K562 (cell line): ENCODE results near the gene ZBTB48. TPM values are rescaled to one million over a fixed set of nuclear protein-coding genes. Genes with fewer than 3 reads are reported as not detected.

Experiments used
- ATAC-seq: fragments of 200-7000 bp; cut with Tn5 transposase; 3 replicates; pipeline ENCODE4 v1.9.1; 2020; ENCODE audit warnings: moderate library complexity
- BruUV-seq: library from RNA; stranded (reverse); fragments of 400-500 nt; replicated peaks from 2 replicates; lab custom pipeline; 2021; lab: Mats Ljungman, UMichigan
- CTCF ChIA-PET: fragments of 300-600 bp; formaldehyde crosslinking; extraction: SDS; loops from one replicate; lab custom pipeline; 2021; ENCODE audit warnings: low intra/inter-chr PET ratio; lab: Yijun Ruan, JAX
- POLR2A ChIA-PET: fragments of 300-600, 350-650 bp; sonication (Branson Sonifier 250); formaldehyde crosslinking; extraction: SDS; loops from one replicate; lab custom pipeline; 2021; ENCODE audit warnings: antibody characterized with exemption, inconsistent platforms; lab: Yijun Ruan, JAX
- DNase-seq, 4 experiments: peaks; one replicate each; pipeline versions ENCODE4 v3.0.0 to v3.0.0-alpha.2; 2011 to 2018; ENCODE audit warnings: low spot score in 3 of 4, mixed read lengths in 3 of 4; ENCODE audit errors: extremely low read depth in 1 of 4
- FAIRE-seq: peaks from 2 replicates; lab custom pipeline; 2011; peaks lifted over from hg19 to GRCh38; lab: Jason Lieb, UNC
- H2AFZ ChIP-seq: 2 replicates; pipeline ENCODE4 v1.6.0; 2011; ENCODE audit warnings: low read depth, low read length, control low read depth, inconsistent platforms
- H3K27ac ChIP-seq: fragments of 200-600 bp; 3 replicates; pipeline ENCODE4 v1.8.0; 2011; ENCODE audit warnings: low read depth, mild to moderate bottlenecking, control low read depth, inconsistent platforms, low read length, moderate library complexity, mixed read lengths; ENCODE audit errors: extremely low read depth
- H3K27me3 ChIP-seq, 2 experiments: fragments of 300-600 bp in 1 of 2; 2 replicates in 1 of 2; 3 replicates in 1 of 2; pipeline versions ENCODE4 v1.6.0 to v1.8.0; 2011; ENCODE audit warnings: inconsistent platforms in 2 of 2, low read length in 2 of 2, mild to moderate bottlenecking in 1 of 2, mixed read lengths in 1 of 2, moderate library complexity in 1 of 2; ENCODE audit not compliant: control insufficient read depth in 2 of 2, insufficient read depth in 2 of 2
- H3K36me3 ChIP-seq: fragments of 300-600 bp; 3 replicates; pipeline ENCODE4 v1.8.0; 2011; ENCODE audit warnings: mild to moderate bottlenecking, low read length, inconsistent platforms; ENCODE audit not compliant: control insufficient read depth, insufficient read depth
- H3K4me1 ChIP-seq, 2 experiments: fragments of 200-600 bp in 1 of 2; replicated peaks in 1 of 2; 2 replicates in 1 of 2; 3 replicates in 1 of 2; pipeline versions ENCODE4 v1.5.1 to v1.8.0; 2011; ENCODE audit warnings: inconsistent platforms in 2 of 2, low read length in 2 of 2, mild to moderate bottlenecking in 1 of 2, mixed read lengths in 1 of 2, moderate library complexity in 1 of 2; ENCODE audit not compliant: control insufficient read depth in 2 of 2, insufficient read depth in 2 of 2
- H3K4me2 ChIP-seq: 2 replicates; pipeline ENCODE4 v1.6.1; 2011; ENCODE audit warnings: low read length, control low read depth, inconsistent platforms, mixed read lengths; ENCODE audit not compliant: insufficient read depth
- H3K4me3 ChIP-seq: fragments of 200-600 bp; sonication (generic), shearing (Covaris generic); 2 replicates; pipeline ENCODE4 v1.5.1; 2016; ENCODE audit warnings: control low read depth, inconsistent platforms
- H3K79me2 ChIP-seq: fragments of 200-600 bp; 3 replicates; pipeline ENCODE4 v1.8.0; 2011; ENCODE audit warnings: low read length, inconsistent platforms; ENCODE audit not compliant: control insufficient read depth, insufficient read depth
- H3K9ac ChIP-seq, 2 experiments: 2 replicates each; pipeline versions ENCODE4 v1.6.0 to v1.6.1; 2011; ENCODE audit warnings: low read depth in 2 of 2, low read length in 2 of 2, control low read depth in 1 of 2, inconsistent platforms in 1 of 2, mild to moderate bottlenecking in 1 of 2, mixed read lengths in 1 of 2; ENCODE audit not compliant: insufficient read depth in 1 of 2
- H3K9me1 ChIP-seq: one replicate; pipeline ENCODE4 v1.6.0; 2011; ENCODE audit warnings: inconsistent platforms, mild to moderate bottlenecking, low read length, moderate library complexity; ENCODE audit not compliant: control insufficient read depth, insufficient read depth
- H3K9me3 ChIP-seq: replicated peaks from 2 replicates; pipeline ENCODE4 v1.5.1; 2011; ENCODE audit warnings: low read depth, low read length, inconsistent platforms; ENCODE audit not compliant: control insufficient read depth, insufficient read depth
- H4K20me1 ChIP-seq: replicated peaks from 2 replicates; pipeline ENCODE4 v1.6.1; 2011; ENCODE audit warnings: low read length, inconsistent platforms, mixed read lengths; ENCODE audit not compliant: control insufficient read depth, insufficient read depth
- CEBPB ChIP-seq: fragments of 450-650 bp; IDR thresholded peaks from 2 replicates; pipeline ENCODE4 v1.6.1; 2016; ENCODE audit warnings: missing genetic modification characterization, missing compliant biosample characterization
- ELF1 ChIP-seq: fragments of 200-800 bp; sonication (Bioruptor generic); IDR thresholded peaks from 2 replicates; pipeline ENCODE4 v1.6.1; 2016; ENCODE audit warnings: missing genetic modification characterization, missing compliant biosample characterization
- HDAC1 ChIP-seq, 2 experiments: fragments of 450-650 bp; IDR thresholded peaks; 2 replicates each; pipeline ENCODE4 v1.6.1; 2016 to 2017; ENCODE audit warnings: inconsistent platforms in 1 of 2, mild to moderate bottlenecking in 1 of 2, moderate library complexity in 1 of 2
- MAFK ChIP-seq: IDR thresholded peaks from 2 replicates; pipeline ENCODE4 v1.6.1; 2011; ENCODE audit warnings: low read length, improper control_type of control experiment
- MCM5 ChIP-seq: fragments of 450-650 bp; IDR thresholded peaks from 2 replicates; pipeline ENCODE4 v1.6.1; 2016; ENCODE audit warnings: low read depth
- RBFOX2 ChIP-seq: fragments of 200-400 bp; formaldehyde crosslinking; IDR thresholded peaks from 2 replicates; pipeline ENCODE4 v1.6.1; 2017; ENCODE audit warnings: low read depth, mild to moderate bottlenecking, low read length, moderate library complexity
- TAF15 ChIP-seq: fragments of 200-400 bp; formaldehyde crosslinking; IDR thresholded peaks from 2 replicates; pipeline ENCODE4 v1.6.1; 2017; ENCODE audit warnings: mild to moderate bottlenecking, low read depth, low read length, moderate library complexity
- THRAP3 ChIP-seq: fragments of 450-650 bp; IDR thresholded peaks from 2 replicates; pipeline ENCODE4 v1.6.1; 2016; ENCODE audit warnings: mild to moderate bottlenecking, inconsistent platforms, borderline replicate concordance
- ZKSCAN3 ChIP-seq: fragments of 250-450 bp; sonication (Bioruptor Pico); IDR thresholded peaks from 2 replicates; pipeline ENCODE4 v1.4.0; 2020
- ZNF699 ChIP-seq: fragments of 250-450 bp; sonication (Bioruptor Pico); IDR thresholded peaks from 2 replicates; pipeline ENCODE4 v1.8.0; 2021; ENCODE audit warnings: mild to moderate bottlenecking, moderate library complexity; ENCODE audit not compliant: insufficient replicate concordance
- WGBS: fragments of 100-300 bp; shearing (Covaris generic); methylation state at CpG from one replicate; pipeline ENCODE4 v1.1.6; 2016; ENCODE audit warnings: low coverage, mixed read lengths; ENCODE audit not compliant: insufficient coverage; ENCODE audit errors: missing lambda C conversion rate; 5-methylcytosine and 5-hydroxymethylcytosine counted together
- in situ Hi-C: fragments of 300-500 bp; cut with MboI; formaldehyde crosslinking; loops from 4 replicates; pipeline ENCODE4 v1.15.0; 2018; ENCODE audit warnings: inconsistent platforms, mixed read lengths
- intact Hi-C: fragments of 100-400 bp; cut with micrococcal nuclease; formaldehyde crosslinking; loops from 2 replicates; pipeline ENCODE4 v1.14.2; 2022
- polyA plus RNA-seq, 8 experiments: library from polyadenylated mRNA; depleted of rRNA in 4 of 8; stranded (reverse) in 5 of 8; unstranded in 3 of 8; fragments of >200 nt; fragmentation: Nextera tagmentation in 2 of 8; fragmentation: Illumina TruSeq in 1 of 8; extraction: Ambion mirVana in 2 of 8; extraction: Trizol in 1 of 8; gene quantifications; 2 replicates each; pipeline versions ENCODE4 v1.2.1 to v1.2.3, GENCODE V29; 2011 to 2014; ENCODE audit warnings: inconsistent platforms in 1 of 8, missing spikeins in 1 of 8
- total RNA-seq, 7 experiments: library from RNA; depleted of rRNA in 6 of 7; stranded (reverse); fragments of >200 nt in 6 of 7; fragmentation: Illumina TruSeq in 2 of 7; extraction: Trizol in 2 of 7; gene quantifications; 2 replicates each; pipeline versions ENCODE4 v1.2.1 to v1.2.3, GENCODE V29; 2011 to 2021; ENCODE audit warnings: low replicate concordance in 1 of 7
- TF ChIP-seq, protein P1 (sequence below): fragments of 250-450 bp; sonication (Bioruptor Pico); IDR thresholded peaks from 2 replicates; pipeline ENCODE4 v1.8.0; 2021; ENCODE audit warnings: moderate library complexity, mild to moderate bottlenecking, inconsistent platforms
- TF ChIP-seq, protein P2 (sequence below): fragments of 250-450 bp; sonication (Bioruptor Pico); IDR thresholded peaks from 2 replicates; pipeline ENCODE4 v1.8.0; 2021; ENCODE audit warnings: borderline replicate concordance, mild to moderate bottlenecking, moderate library complexity; ENCODE audit not compliant: poor library complexity, severe bottlenecking
- TF ChIP-seq, protein P3 (sequence below): sonication (generic); formaldehyde crosslinking; IDR thresholded peaks from 2 replicates; pipeline ENCODE4 v1.9.0; 2022; ENCODE audit warnings: mild to moderate bottlenecking, missing genetic modification reagents

The ZBTB48 gene
- total and polyA plus RNA-seq, 9 of the 15 experiments (the other 6 are each of a cell fraction or from before 2014, with no cell fraction given), result 1.9 to 66.9 (median 29.5) TPM

DNA sequence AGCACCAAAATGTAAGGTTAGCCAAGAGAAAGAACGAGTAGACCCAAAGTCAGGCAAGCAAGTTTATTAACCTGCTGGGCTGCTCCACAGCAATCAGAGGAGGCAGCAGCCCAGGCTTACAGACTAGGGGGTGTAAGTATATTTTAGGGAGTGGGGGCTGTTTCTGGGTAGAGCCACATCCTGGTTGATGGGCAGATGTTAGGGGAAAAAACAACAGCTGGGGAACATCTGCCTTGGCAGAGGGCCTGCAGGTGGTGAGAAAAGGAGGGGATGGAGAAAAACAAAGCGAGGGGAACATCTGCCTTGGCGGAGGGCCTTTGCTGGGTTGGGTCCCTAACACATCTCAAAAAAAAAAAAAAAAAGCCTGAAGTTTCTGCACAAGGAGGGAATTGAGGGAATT lies 9.7 kb upstream of the ZBTB48 start:
- Histone ChIP-seq H4K20me1 (no peaks in the 10 kb centered on the region), H3K27ac (no peak overlapping the region), H3K9ac (no peak overlapping the region), H3K27me3 (peaks cover 8 to 13% of the 10 kb centered on the region in 2 experiments; a peak in 4 of 5 replicates), H2AFZ (0 out of 2 replicates have a peak overlapping the region, but pooled peaks have one; percentile 96), H3K9me1 (no peaks in the 10 kb centered on the region), H3K9me3 (no peaks in the 10 kb centered on the region), H3K4me3 (no peak overlapping the region), H3K79me2 (no peaks in the 10 kb centered on the region), H3K4me1 (peaks cover 0 to 8% of the 10 kb centered on the region in 2 experiments; a peak in 3 of 5 replicates), H3K4me2 (no peak overlapping the region), H3K36me3 (no peaks in the 10 kb centered on the region)
- TF ChIP-seq, protein P1, sequence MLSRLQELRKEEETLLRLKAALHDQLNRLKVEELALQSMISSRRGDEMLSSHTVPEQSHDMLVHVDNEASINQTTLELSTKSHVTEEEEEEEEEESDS, result no peak
- no peak for TF ChIP-seq CEBPB (tag)
- no peak for TF ChIP-seq ZNF699 (CRISPR knock-in tag)
- TF ChIP-seq ELF1, result no peak
- TF ChIP-seq, protein P2, sequence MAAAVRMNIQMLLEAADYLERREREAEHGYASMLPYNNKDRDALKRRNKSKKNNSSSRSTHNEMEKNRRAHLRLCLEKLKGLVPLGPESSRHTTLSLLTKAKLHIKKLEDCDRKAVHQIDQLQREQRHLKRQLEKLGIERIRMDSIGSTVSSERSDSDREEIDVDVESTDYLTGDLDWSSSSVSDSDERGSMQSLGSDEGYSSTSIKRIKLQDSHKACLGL (CRISPR knock-in tag), result no peak
- TF ChIP-seq TAF15, result no peak
- no peak for TF ChIP-seq MCM5
- TF ChIP-seq THRAP3, result no peak
- no peak for TF ChIP-seq HDAC1 (IDR thresholded peaks at IDR 0.05)
- no peak for TF ChIP-seq ZKSCAN3 (CRISPR knock-in tag)
- TF ChIP-seq, protein P3, sequence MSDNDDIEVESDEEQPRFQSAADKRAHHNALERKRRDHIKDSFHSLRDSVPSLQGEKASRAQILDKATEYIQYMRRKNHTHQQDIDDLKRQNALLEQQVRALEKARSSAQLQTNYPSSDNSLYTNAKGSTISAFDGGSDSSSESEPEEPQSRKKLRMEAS (CRISPR knock-in tag), result no peak
- TF ChIP-seq MAFK, result no peak
- TF ChIP-seq RBFOX2, result no peak
- DNase-seq (no peak), FAIRE-seq (no peak), ATAC-seq (peak; percentile 6; the same call in 2 of the 3 replicates)
- intact Hi-C loops, result no loop called here
- no TSS peak for BruUV-seq
- in situ Hi-C loops, result no loop called here
- CTCF ChIA-PET, result no interaction called here
- WGBS, result 57% methylated on average over 3 of the region's 3 CpGs
- POLR2A ChIA-PET, result interaction anchor here (0.7 to 2.9 kb wide), 6 partner anchors 12 to 28 kb away, joined by 4 to 15 read pairs (median 5); partner anchors contain the start of genes NOL9 and TAS1R1
